SHP77 treated with DMSO at 0.1 percent for 48 hours (cell line): ENCODE data around the gene PLEKHS1.
"Not testable (repeated sequence)": the region's sequence is repeated elsewhere in the genome, so short reads cannot be mapped to it uniquely, and the experiment has no call there.

Source experiments
- DNase-seq: peaks from one replicate; lab custom pipeline; 2025; lab: John Stamatoyannopoulos, UW

Gene PLEKHS1

DNA sequence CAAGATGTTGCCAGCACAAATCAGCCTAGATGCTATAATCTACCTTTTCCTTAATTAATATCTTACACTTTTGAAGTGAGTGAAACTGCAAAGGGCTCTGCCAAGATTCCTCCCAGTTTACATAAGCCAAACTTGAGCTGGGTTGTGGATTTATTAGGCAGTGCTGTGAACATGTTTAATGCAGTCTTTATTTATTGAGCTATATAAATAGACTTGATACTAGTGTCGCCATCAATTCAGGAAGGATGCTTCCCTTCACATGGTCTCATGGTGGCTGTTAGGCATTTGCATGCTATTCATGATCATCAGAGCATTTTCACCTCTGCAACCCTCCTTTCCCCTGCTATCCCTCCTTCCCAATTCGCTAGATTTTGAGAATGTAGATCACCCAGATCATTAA is 40.2 kb downstream of the PLEKHS1 start:
- DNase-seq: no peak

DNA sequence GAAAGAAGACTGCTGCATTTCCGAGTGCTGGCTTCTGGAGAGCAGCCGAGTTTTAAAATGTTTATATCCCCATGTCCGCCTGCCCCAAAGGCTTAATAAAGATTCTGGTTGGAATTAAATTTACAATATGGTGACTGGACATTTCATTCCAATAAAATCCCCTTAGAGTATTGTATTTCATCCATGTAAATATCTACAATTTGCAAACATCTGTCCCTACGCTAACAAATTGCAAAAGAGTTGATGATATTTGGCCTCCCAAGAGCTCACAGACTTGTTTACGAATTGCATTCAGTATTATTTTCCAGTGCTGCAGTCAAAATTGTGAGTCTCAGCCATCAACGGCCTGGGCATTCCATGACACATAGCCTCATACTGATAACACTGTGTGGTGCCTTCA is 50.1 kb downstream of the PLEKHS1 start:
- no peak for DNase-seq

DNA sequence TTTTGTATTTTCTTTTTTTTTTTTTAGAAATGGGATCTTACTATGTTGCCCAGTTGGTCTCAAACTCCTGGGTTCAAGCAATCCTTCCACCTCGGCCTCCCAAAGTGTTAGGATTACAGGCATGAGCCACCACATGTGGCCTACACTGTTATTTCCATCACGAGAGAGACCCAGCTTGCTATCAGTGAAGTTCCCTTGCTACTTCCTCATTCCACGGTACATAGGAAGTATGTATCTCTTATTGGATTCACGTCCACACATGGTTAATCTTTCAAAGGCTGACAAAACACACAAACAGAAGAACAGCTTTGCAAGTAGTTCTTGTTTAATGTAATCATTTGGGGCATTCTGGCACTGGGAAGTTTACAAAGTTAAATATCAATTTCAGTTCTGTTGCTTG is 51.5 kb downstream of the PLEKHS1 start:
- DNase-seq: no peak

- no peak for DNase-seq
Measured at GRCh38 chr10:113806503-113806902, 55.0 kb downstream of the PLEKHS1 start.

DNA sequence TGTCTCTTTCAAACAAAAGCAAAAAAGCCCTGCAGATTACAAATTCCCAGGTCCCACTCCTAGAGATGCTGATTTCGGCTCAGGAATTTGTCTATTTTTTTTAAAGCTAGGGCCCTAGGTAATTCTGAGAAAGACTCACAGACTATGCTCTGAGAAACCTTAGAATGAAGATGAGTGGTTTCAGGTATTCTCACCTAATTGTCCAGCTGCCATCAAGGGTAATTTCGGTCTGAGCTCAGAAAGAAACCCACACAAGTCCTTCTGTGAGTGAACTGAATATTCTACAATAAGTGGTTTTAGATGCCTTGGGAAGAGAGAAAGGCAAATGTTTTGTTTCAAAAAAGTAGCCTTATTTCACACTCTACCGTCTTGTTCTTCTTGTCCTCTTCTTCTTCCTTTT is 56.7 kb downstream of the PLEKHS1 start:
- DNase-seq: no peak

- not testable (repeated sequence) for DNase-seq
Measured at GRCh38 chr10:113814700-113815099, 63.2 kb downstream of the PLEKHS1 start.

- DNase-seq: no peak
Measured at GRCh38 chr10:113819989-113820388, 68.5 kb downstream of the PLEKHS1 start.

DNA sequence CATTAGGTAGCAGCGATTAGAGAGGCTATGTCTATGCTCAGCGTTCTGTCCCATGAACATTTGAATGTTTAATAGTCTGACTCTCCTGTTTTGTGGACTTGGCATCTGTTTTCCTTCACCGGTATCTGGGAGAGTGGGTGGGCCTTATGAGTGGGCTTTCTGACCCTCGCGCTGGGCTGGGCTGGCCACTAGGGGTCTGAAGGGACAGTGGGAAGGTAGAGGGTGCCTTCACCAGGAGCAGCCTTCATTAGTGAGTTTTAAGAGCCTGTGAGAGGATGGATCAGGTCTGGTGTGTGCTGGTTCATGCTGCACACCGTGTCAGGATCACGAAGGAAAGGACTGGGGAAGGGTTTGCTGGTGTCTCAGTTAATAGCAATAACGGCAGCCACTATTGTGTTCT is 69.0 kb downstream of the PLEKHS1 start:
- DNase-seq: no peak

- not testable (repeated sequence) for DNase-seq
Measured at GRCh38 chr10:113821306-113821705, 69.8 kb downstream of the PLEKHS1 start.

DNA sequence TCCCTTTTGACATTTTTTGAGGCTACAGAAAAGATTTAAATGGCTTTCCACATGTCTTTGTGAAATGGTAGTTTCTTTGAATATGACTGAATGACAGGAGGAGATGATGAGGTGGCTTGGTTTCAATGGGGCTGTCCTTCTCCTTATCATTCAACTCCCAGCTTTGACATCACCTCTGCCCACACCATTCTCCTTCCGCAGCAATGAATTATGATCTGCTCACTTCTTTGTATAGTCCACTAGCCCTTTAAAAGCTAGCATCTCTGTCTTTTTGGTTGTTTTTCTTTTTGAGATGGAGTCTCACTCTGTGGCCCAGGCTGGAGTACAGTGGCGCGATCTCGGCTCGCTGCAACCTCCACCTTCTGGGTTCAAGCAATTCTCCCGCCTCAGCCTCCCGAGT is 70.7 kb downstream of the PLEKHS1 start:
- DNase-seq: no peak

DNA sequence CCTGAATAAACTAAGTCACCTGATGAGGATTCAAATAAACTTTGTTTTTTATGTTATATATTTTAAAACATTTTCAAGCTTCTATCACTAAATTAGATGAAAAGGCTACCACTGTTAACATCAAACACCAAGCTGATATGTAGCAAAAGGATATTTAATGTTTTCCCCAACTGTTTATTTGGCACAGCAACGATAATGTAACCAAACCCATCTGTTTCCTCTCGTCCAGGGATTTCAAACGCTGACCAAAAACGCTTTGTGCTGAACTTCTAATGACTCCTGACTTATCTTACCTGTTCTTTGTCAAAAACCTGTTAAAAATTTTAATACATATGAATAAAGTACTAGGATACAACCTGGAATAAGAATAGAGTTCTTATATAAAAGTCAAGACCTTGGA is 71.9 kb downstream of the PLEKHS1 start:
- no peak for DNase-seq

GRCh38 chr10:113825791-113826190 is 74.3 kb downstream of the PLEKHS1 start:
- DNase-seq: no peak

DNA sequence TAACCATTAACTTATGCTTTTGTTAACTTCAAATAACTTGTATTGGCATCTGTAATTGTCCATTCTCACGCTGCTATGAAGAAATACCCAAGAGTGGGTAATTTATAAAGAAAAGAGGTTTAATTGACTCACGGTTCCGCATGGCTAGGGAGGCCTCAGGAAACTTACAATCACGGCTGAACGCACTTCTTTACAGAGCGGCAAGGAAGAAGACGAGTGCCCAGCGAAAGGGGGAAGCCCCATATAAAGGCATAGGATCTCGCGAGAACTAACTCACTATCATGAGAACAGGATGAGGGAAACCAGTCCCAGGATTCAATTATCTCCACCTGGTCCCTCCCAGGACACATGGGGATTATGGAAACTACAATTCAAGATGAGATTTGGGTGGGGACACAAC is 77.1 kb downstream of the PLEKHS1 start:
- not testable (repeated sequence) for DNase-seq
